Spleen (tissue), 7 donors: Measurements from ENCODE around the gene AFDN.
A peak's percentile ranks its signal among the peaks of the same experiment; 100 is the strongest.

Source experiments
- POLR2A ChIP-seq, 3 donors: fragments of 450-650 bp; IDR thresholded peaks; one replicate each; pipeline ENCODE4 v1.5.1; 2017; ENCODE audit warnings: antibody characterized with exemption in 3 of 3, mild to moderate bottlenecking in 1 of 3
- POLR2AphosphoS5 ChIP-seq, 3 donors: sonication (generic); formaldehyde crosslinking; IDR thresholded peaks; one replicate each; pipeline ENCODE4 v1.5.1; 2017; ENCODE audit warnings: antibody characterized with exemption in 3 of 3
- TF ChIP-seq, protein P1 (sequence below), 11 experiments: fragments of 200-600 bp in 7 of 11; fragments of 450-650 bp in 4 of 11; sonication (generic) in 4 of 11; IDR thresholded peaks in 8 of 11; conservative IDR thresholded peaks in 3 of 11; 1 replicate in 7 of 11; 2 replicates in 4 of 11; pipeline versions ENCODE4 v1.4.0 to v1.8.0; 2016 to 2021; ENCODE audit warnings: antibody characterized with exemption in 11 of 11, inconsistent platforms in 4 of 11, mild to moderate bottlenecking in 1 of 11
- donor health status: DM: no; HTN: no; CAD: no; lungs with moderate emphysema.
- donor health status: DM: no; HTN: no; CAD: no.
- donor health status: DM: no; HTN: no; CAD: no.

DNA sequence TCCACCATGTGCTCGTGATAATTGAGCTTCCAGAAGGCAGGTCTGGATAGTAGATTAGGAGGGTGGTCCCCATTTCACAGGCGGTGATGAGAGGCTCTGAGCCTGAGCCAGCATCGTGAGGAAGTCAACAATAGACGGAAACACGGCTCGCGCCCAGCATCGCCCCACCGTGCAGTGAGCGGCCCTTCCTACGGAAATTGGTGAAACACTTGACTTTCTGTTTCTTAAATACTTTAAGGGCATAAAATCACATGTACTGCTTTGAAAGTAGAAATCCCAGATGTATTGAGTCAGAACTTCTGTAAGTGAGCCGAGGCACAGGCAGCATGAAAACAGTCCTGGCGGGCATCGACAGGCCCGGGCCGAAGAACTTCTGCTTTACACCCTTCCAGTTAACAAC is 166.5 kb downstream of the AFDN start:
- TF ChIP-seq POLR2AphosphoS5 (IDR thresholded peaks at IDR 0.05) (peak in 2 of 3 donors; percentile 52 to 74), POLR2A (IDR thresholded peaks at IDR 0.05) (no peak)
- TF ChIP-seq, protein P1, sequence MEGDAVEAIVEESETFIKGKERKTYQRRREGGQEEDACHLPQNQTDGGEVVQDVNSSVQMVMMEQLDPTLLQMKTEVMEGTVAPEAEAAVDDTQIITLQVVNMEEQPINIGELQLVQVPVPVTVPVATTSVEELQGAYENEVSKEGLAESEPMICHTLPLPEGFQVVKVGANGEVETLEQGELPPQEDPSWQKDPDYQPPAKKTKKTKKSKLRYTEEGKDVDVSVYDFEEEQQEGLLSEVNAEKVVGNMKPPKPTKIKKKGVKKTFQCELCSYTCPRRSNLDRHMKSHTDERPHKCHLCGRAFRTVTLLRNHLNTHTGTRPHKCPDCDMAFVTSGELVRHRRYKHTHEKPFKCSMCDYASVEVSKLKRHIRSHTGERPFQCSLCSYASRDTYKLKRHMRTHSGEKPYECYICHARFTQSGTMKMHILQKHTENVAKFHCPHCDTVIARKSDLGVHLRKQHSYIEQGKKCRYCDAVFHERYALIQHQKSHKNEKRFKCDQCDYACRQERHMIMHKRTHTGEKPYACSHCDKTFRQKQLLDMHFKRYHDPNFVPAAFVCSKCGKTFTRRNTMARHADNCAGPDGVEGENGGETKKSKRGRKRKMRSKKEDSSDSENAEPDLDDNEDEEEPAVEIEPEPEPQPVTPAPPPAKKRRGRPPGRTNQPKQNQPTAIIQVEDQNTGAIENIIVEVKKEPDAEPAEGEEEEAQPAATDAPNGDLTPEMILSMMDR (IDR thresholded peaks at IDR 0.05 in 8 of 11, conservative IDR thresholded peaks at IDR 0.05 in 3 of 11), result no peak
